Panc1 (cell line): ENCODE measurements around the gene NANOS2. TPM values are rescaled to one million over a fixed set of nuclear protein-coding genes. Genes with fewer than 3 reads are reported as not detected.

Experiments
- ATAC-seq: fragments of 200-7000 bp; cut with Tn5 transposase; 2 replicates; pipeline ENCODE4 v1.9.1; 2020; ENCODE audit warnings: mild to moderate bottlenecking, moderate library complexity
- BruUV-seq: library from RNA; stranded (reverse); fragments of 400-500 nt; replicated peaks from 2 replicates; lab custom pipeline; 2021; lab: Mats Ljungman, UMichigan
- CTCF ChIA-PET: fragments of 300-600 bp; sonication (Branson Sonifier 250); formaldehyde crosslinking; loops from one replicate; lab custom pipeline; 2022; ENCODE audit warnings: antibody characterized with exemption; lab: Charles Lee
- POLR2A ChIA-PET: fragments of 300-600 bp; sonication (Branson Sonifier 250); formaldehyde crosslinking; loops from one replicate; lab custom pipeline; 2022; ENCODE audit warnings: antibody characterized with exemption; lab: Charles Lee
- DNase-seq: peaks from one replicate; pipeline ENCODE4 v3.0.0-alpha.2; 2010; ENCODE audit warnings: low read depth, low spot score
- H3K27ac ChIP-seq: 2 replicates; pipeline ENCODE4 v1.5.1; 2011; ENCODE audit warnings: mild to moderate bottlenecking, low read length, inconsistent platforms
- H3K27me3 ChIP-seq: fragments of 200-500 bp; sonication (Bioruptor generic); 2 replicates; pipeline ENCODE4 v1.6.0; 2014; ENCODE audit warnings: low read length, inconsistent platforms; ENCODE audit not compliant: control insufficient read depth, insufficient read depth
- H3K36me3 ChIP-seq: fragments of 200-500 bp; sonication (Bioruptor generic); 2 replicates; pipeline ENCODE4 v1.5.1; 2014; ENCODE audit warnings: inconsistent platforms, mild to moderate bottlenecking, low read length, moderate library complexity; ENCODE audit not compliant: control insufficient read depth, insufficient read depth
- H3K4me1 ChIP-seq: 2 replicates; pipeline ENCODE4 v1.5.1; 2011; ENCODE audit warnings: inconsistent platforms, mild to moderate bottlenecking, low read length, moderate library complexity; ENCODE audit not compliant: control insufficient read depth, insufficient read depth
- H3K4me3 ChIP-seq, 2 experiments: 2 replicates each; pipeline ENCODE4 v1.5.1; 2011 to 2012; ENCODE audit warnings: low read depth in 2 of 2, low read length in 2 of 2, mild to moderate bottlenecking in 2 of 2, inconsistent platforms in 1 of 2, moderate library complexity in 1 of 2
- H3K9me3 ChIP-seq: fragments of 200-500 bp; sonication (Bioruptor generic); 2 replicates; pipeline ENCODE4 v1.5.1; 2014; ENCODE audit warnings: low read depth, mild to moderate bottlenecking, inconsistent platforms, low read length, moderate library complexity; ENCODE audit not compliant: control insufficient read depth, insufficient read depth
- CTCF ChIP-seq: fragments of 450-650 bp; IDR thresholded peaks from 2 replicates; pipeline ENCODE4 v1.5.1; 2017; ENCODE audit warnings: mild to moderate bottlenecking
- POLR2AphosphoS5 ChIP-seq: IDR thresholded peaks from 2 replicates; pipeline ENCODE4 v1.6.1; 2012; ENCODE audit warnings: mild to moderate bottlenecking, low read depth, low read length, moderate library complexity
- SIN3A ChIP-seq: IDR thresholded peaks from 2 replicates; pipeline ENCODE4 v1.6.1; 2012; ENCODE audit warnings: low read depth, mild to moderate bottlenecking, low read length, moderate library complexity, borderline replicate concordance; ENCODE audit not compliant: insufficient read depth
- TCF7L2 ChIP-seq: IDR thresholded peaks from 2 replicates; pipeline ENCODE4 v1.6.1; 2011; ENCODE audit warnings: mild to moderate bottlenecking, low read depth, low read length, inconsistent platforms
- in situ Hi-C: cut with HindIII; loops from 2 replicates; pipeline ENCODE4 v1.10.0; 2016; ENCODE audit warnings: low sequenced_read_pairs, low pct_unique_long_range_greater_than_20kb
- intact Hi-C: fragments of 100-400 bp; cut with micrococcal nuclease; formaldehyde crosslinking; loops from one replicate; pipeline ENCODE4 v1.10.0; 2022; ENCODE audit not compliant: unreplicated experiment
- total RNA-seq: library from RNA; stranded (reverse); gene quantifications from one replicate; pipeline ENCODE4 v1.2.1, GENCODE V29; 2021; ENCODE audit not compliant: unreplicated experiment
- TF ChIP-seq, protein P1 (sequence below), 2 experiments: IDR thresholded peaks; 2 replicates each; pipeline ENCODE4 v1.6.1; 2011 to 2012; ENCODE audit warnings: low read depth in 2 of 2, control low read depth in 1 of 2, low read length in 1 of 2, mild to moderate bottlenecking in 1 of 2, moderate library complexity in 1 of 2; ENCODE audit not compliant: insufficient read depth in 1 of 2

Gene NANOS2
- total RNA-seq, 1 experiment from 2014 or later, result not detected

DNA sequence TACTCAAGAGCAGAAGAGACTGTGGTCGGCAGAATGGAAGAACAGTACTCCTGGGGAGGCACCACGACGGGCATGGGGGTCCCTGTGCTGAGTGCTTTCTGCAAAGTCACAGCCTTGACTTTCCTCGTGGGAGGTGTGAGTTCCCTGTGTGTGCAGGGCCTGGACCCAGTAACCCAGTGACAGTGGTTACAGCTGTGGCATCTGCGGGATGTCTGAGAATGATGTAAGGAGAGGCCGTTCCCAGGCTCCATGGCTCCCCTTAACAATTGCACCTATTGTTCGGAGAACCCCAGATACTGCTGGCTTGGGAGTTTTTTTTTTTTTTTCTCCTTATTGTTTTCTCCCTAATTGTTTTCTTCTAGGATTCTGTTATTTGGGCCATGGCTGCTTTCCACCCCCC, 5.1 kb upstream of the NANOS2 start:
- ChIA-PET CTCF (interaction anchor here (0.6 kb wide), 1 partner anchor 86 kb away, joined by 3 read pairs; no protein-coding TSS in a partner anchor), POLR2A (no interaction called here)
- Histone ChIP-seq H3K9me3 (no peaks in the 10 kb centered on the region), H3K27ac (no peak overlapping the region), H3K27me3 (no peaks in the 10 kb centered on the region), H3K36me3 (no peaks in the 10 kb centered on the region), H3K4me1 (no peaks in the 10 kb centered on the region), H3K4me3 (no peak overlapping the region)
- BruUV-seq, result no TSS peak
- in situ Hi-C loops (no loop called here), intact Hi-C loops (no loop called here)
- no peak for DNase-seq
- TF ChIP-seq SIN3A (no peak), POLR2AphosphoS5 (no peak), CTCF (no peak)
- no peak for ATAC-seq

DNA sequence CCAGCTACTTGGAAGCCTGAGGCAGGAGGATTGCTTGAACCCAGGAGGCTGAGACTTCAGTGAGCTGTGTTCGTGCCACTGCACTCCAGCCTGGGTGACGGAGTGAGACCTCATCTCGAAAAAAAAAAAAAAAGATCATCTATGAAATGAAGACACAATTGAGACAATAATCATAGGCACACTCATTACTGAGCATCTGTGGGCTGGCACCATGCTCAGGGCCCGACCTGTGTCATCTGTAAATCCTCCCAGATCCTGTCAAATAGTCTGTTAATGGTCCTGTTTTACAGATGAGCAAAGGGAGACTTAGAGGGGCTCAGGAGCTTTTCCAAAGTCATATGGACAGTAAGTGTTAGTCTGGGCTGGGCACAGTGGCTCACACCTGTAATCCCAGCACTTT, 4.1 kb upstream of the NANOS2 start:
- ATAC-seq (no peak), DNase-seq (no peak)
- TF ChIP-seq SIN3A (no peak), POLR2AphosphoS5 (no peak), CTCF (no peak), TCF7L2 (no peak)
- TF ChIP-seq, protein P1, sequence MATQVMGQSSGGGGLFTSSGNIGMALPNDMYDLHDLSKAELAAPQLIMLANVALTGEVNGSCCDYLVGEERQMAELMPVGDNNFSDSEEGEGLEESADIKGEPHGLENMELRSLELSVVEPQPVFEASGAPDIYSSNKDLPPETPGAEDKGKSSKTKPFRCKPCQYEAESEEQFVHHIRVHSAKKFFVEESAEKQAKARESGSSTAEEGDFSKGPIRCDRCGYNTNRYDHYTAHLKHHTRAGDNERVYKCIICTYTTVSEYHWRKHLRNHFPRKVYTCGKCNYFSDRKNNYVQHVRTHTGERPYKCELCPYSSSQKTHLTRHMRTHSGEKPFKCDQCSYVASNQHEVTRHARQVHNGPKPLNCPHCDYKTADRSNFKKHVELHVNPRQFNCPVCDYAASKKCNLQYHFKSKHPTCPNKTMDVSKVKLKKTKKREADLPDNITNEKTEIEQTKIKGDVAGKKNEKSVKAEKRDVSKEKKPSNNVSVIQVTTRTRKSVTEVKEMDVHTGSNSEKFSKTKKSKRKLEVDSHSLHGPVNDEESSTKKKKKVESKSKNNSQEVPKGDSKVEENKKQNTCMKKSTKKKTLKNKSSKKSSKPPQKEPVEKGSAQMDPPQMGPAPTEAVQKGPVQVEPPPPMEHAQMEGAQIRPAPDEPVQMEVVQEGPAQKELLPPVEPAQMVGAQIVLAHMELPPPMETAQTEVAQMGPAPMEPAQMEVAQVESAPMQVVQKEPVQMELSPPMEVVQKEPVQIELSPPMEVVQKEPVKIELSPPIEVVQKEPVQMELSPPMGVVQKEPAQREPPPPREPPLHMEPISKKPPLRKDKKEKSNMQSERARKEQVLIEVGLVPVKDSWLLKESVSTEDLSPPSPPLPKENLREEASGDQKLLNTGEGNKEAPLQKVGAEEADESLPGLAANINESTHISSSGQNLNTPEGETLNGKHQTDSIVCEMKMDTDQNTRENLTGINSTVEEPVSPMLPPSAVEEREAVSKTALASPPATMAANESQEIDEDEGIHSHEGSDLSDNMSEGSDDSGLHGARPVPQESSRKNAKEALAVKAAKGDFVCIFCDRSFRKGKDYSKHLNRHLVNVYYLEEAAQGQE (IDR thresholded peaks at IDR 0.05; ENCODE audit: insufficient read depth in 1 of 2, low read depth in 2 of 2, low read length in 1 of 2), result no peak
- ChIA-PET POLR2A (no interaction called here), CTCF (no interaction called here)
- intact Hi-C loops, result no loop called here
- no peaks in the 10 kb centered on the region for H3K36me3 ChIP-seq
- H3K27ac ChIP-seq, result no peak overlapping the region
- no peak overlapping the region for H3K4me3 ChIP-seq
- H3K4me1 ChIP-seq, result no peaks in the 10 kb centered on the region
- BruUV-seq, result no TSS peak
- in situ Hi-C loops, result no loop called here
- no peaks in the 10 kb centered on the region for H3K27me3 ChIP-seq
- no peaks in the 10 kb centered on the region for H3K9me3 ChIP-seq
